ENCODE measurements around the gene ALX3.

DNA sequence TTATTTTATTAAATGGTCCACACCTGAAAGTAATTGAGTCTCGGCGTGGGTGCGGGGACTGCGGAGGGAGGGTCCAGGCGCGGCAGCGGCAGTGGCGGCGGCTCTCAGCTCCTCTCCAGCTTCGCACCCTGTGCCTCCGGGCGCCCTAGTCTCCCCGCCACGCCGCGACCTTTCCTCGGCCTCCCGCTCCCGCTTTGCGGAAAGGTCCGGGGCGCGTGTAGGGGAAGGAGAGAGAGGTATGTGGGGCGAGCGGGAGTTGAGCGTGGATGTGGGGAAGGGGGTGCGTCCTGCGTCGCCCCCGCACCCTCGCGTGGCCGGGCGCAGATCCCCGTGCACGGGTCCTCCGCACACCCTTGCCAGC lies 13.4 kb upstream of the ALX3 start:
- TF ChIP-seq, protein P1, sequence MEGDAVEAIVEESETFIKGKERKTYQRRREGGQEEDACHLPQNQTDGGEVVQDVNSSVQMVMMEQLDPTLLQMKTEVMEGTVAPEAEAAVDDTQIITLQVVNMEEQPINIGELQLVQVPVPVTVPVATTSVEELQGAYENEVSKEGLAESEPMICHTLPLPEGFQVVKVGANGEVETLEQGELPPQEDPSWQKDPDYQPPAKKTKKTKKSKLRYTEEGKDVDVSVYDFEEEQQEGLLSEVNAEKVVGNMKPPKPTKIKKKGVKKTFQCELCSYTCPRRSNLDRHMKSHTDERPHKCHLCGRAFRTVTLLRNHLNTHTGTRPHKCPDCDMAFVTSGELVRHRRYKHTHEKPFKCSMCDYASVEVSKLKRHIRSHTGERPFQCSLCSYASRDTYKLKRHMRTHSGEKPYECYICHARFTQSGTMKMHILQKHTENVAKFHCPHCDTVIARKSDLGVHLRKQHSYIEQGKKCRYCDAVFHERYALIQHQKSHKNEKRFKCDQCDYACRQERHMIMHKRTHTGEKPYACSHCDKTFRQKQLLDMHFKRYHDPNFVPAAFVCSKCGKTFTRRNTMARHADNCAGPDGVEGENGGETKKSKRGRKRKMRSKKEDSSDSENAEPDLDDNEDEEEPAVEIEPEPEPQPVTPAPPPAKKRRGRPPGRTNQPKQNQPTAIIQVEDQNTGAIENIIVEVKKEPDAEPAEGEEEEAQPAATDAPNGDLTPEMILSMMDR (IDR thresholded peaks at IDR 0.05) = no peak
- TF ChIP-seq POLR2AphosphoS5 (IDR thresholded peaks at IDR 0.05) (no peak), POLR2A (IDR thresholded peaks at IDR 0.05) (no peak)
